Measurements from ENCODE around the gene TTR.

TTR gene

GRCh38 chr18:31565782-31566512 is 25.7 kb upstream of the TTR start:
- no peak overlapping the region for H3K4me3 ChIP-seq (replicated peaks; ENCODE audit: low read depth, low read length)
- DNase-seq (ENCODE audit: extremely low read depth, low read depth): no peak
- TF ChIP-seq, protein P1, sequence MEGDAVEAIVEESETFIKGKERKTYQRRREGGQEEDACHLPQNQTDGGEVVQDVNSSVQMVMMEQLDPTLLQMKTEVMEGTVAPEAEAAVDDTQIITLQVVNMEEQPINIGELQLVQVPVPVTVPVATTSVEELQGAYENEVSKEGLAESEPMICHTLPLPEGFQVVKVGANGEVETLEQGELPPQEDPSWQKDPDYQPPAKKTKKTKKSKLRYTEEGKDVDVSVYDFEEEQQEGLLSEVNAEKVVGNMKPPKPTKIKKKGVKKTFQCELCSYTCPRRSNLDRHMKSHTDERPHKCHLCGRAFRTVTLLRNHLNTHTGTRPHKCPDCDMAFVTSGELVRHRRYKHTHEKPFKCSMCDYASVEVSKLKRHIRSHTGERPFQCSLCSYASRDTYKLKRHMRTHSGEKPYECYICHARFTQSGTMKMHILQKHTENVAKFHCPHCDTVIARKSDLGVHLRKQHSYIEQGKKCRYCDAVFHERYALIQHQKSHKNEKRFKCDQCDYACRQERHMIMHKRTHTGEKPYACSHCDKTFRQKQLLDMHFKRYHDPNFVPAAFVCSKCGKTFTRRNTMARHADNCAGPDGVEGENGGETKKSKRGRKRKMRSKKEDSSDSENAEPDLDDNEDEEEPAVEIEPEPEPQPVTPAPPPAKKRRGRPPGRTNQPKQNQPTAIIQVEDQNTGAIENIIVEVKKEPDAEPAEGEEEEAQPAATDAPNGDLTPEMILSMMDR (IDR thresholded peaks at IDR 0.05; ENCODE audit: low read depth, low read length, missing control alignments): no peak

GRCh38 chr18:31566576-31567306 is 24.9 kb upstream of the TTR start:
- H3K4me3 ChIP-seq (replicated peaks; ENCODE audit: low read depth, low read length): no peak overlapping the region
- DNase-seq (ENCODE audit: extremely low read depth, low read depth): no peak
- TF ChIP-seq, protein P1 (IDR thresholded peaks at IDR 0.05; ENCODE audit: low read depth, low read length, missing control alignments): no peak

DNA sequence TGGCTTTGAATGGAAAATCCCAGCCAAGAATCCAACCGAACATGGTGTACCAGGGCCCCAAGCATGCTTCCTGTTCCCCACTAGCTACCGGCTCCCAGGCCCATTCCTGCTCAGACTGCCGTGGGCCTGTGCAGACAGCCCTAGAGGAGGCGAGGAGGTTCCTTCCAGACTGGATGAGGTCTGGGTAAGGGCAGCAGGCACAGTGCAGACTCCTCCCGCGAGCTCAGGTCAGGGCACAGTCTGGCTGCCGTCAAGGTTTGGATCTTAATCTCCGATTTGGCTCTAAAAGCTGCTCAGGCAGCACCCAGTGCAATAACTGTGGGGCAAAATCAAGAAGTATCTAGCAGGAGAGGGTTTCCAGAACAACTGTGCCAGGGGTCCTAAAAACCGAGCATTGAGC is 19.3 kb upstream of the TTR start:
- no peak for DNase-seq (ENCODE audit: extremely low read depth, low read depth)
- TF ChIP-seq, protein P1 (IDR thresholded peaks at IDR 0.05; ENCODE audit: low read depth, low read length, missing control alignments): no peak
- H3K4me3 ChIP-seq (replicated peaks; ENCODE audit: low read depth, low read length): no peak overlapping the region

- TF ChIP-seq, protein P1 (IDR thresholded peaks at IDR 0.05; ENCODE audit: low read depth, low read length, missing control alignments): no peak
- H3K4me3 ChIP-seq (replicated peaks; ENCODE audit: low read depth, low read length): no peak overlapping the region
- DNase-seq (ENCODE audit: extremely low read depth, low read depth): no peak
These were observed 18.6 kb upstream of the TTR start for GRCh38 chr18:31573051-31573450.

GRCh38 chr18:31574359-31574758 is 17.3 kb upstream of the TTR start:
- TF ChIP-seq, protein P1 (IDR thresholded peaks at IDR 0.05; ENCODE audit: low read depth, low read length, missing control alignments): no peak
- DNase-seq (ENCODE audit: extremely low read depth, low read depth): no peak
- no peak overlapping the region for H3K4me3 ChIP-seq (replicated peaks; ENCODE audit: low read depth, low read length)

GRCh38 chr18:31575515-31576257 is 16.0 kb upstream of the TTR start:
- TF ChIP-seq, protein P1 (IDR thresholded peaks at IDR 0.05; ENCODE audit: low read depth, low read length, missing control alignments): no peak
- no peak overlapping the region for H3K4me3 ChIP-seq (replicated peaks; ENCODE audit: low read depth, low read length)
- no peak for DNase-seq (ENCODE audit: extremely low read depth, low read depth)

All from HFF-Myc (cell line).